ENCODE data around the gene TCF25.
"Not testable (repeated sequence)": the region's sequence is repeated elsewhere in the genome, so short reads cannot be mapped to it uniquely, and the experiment has no call there.

TCF25 gene

DNA sequence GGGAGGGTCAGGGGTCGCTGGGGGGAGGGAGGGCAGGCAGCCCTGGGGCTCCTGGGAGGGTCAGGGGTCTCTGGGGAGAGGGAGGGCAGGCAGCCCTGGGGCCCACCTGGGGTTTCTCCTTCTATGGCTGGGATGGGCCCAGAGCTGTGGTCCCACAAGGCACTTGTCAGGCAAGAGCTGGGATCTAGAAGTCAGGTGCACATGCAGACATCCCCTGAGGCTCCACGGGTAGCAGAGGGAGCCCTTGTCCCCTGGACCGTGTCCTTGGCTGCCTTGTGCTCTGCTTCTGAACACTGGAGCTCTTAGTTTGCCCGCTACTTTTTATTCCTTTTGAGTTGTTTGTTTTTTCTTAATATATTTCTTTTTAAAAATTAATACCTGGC lies 51.5 kb downstream of the TCF25 start:
- DNase-seq = no peak
- Histone ChIP-seq H3K9me3 (no peaks in the 10 kb centered on the region), H3K27me3 (peaks cover 0 to 95% of the 10 kb centered on the region in 2 donors), H3K4me1 (peaks cover 0 to 47% (median 42%) of the 10 kb centered on the region in 4 donors), H3K27ac (no peak overlapping the region), H3K4me3 (no peak overlapping the region), H3K36me3 (no peaks in the 10 kb centered on the region)
- TF ChIP-seq, protein P1, sequence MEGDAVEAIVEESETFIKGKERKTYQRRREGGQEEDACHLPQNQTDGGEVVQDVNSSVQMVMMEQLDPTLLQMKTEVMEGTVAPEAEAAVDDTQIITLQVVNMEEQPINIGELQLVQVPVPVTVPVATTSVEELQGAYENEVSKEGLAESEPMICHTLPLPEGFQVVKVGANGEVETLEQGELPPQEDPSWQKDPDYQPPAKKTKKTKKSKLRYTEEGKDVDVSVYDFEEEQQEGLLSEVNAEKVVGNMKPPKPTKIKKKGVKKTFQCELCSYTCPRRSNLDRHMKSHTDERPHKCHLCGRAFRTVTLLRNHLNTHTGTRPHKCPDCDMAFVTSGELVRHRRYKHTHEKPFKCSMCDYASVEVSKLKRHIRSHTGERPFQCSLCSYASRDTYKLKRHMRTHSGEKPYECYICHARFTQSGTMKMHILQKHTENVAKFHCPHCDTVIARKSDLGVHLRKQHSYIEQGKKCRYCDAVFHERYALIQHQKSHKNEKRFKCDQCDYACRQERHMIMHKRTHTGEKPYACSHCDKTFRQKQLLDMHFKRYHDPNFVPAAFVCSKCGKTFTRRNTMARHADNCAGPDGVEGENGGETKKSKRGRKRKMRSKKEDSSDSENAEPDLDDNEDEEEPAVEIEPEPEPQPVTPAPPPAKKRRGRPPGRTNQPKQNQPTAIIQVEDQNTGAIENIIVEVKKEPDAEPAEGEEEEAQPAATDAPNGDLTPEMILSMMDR (IDR thresholded peaks at IDR 0.05) = no peak
- intact Hi-C loops (cut with DNase I; ENCODE audit: low total_unique reads) = no loop called here

DNA sequence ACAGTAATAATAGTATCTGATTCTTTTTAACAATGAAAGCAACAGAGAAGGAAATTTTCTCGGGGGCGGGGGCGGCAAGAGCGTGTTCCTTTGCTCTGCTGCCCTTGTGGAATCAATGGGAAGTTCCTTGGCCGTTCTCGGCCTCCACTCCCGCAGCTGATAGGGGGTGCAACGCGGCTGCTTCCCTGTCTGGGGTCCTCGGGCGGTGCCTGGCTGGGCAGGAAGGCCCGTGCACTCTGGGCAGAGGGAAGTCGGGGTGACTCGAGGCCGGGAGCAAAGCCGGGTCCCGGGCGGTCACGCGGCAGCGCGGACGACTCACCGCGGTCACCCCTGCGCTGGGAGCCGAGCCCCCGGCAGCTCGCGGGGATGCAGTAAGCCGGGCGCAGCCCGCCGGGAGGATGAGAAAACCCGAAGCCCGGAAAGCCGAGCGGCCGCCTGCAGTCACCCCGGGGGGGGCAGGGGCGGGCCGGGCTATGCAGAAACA lies 52.2 kb downstream of the TCF25 start:
- intact Hi-C loops (cut with DNase I; ENCODE audit: low total_unique reads) = no loop called here
- H3K4me3 ChIP-seq = peak overlapping the region; percentile 31 to 47
- H3K36me3 ChIP-seq = no peaks in the 10 kb centered on the region
- DNase-seq = no peak
- no peak overlapping the region for H3K27ac ChIP-seq
- peaks cover 0 to 97% of the 10 kb centered on the region in 2 donors for H3K27me3 ChIP-seq
- H3K9me3 ChIP-seq = no peaks in the 10 kb centered on the region
- peaks cover 0 to 47% (median 42%) of the 10 kb centered on the region in 4 donors for H3K4me1 ChIP-seq
- TF ChIP-seq, protein P1 (IDR thresholded peaks at IDR 0.05) = no peak

DNA sequence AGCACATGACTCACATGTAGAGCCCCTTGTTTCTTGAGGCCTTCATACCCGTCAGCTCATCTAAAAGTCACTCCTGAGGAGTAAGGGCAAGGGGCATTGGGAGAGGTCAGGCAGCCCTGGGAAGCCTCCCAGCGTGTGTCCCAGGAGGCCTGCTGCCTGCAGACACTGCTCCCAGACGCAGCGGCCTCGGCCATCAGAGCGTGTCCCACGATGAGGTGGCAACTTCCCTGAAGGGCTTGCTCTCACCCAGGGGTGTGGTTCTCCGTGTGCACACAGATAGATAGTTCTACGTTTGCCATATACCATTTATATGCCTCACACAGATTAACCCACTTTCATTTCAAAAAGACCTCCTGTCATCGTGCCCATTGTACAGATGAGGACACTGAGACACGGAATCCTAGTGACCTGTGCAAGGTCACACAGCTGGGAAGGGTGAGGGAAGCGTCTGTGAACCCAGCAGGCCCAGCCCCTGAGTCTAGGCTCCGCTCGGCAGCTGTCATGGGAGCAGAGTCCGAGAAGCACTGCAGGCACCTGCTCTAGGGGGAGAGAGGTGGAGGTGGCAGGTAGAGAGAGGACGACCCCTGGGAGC lies 58.0 kb downstream of the TCF25 start:
- Histone ChIP-seq H3K36me3 (no peaks in the 10 kb centered on the region), H3K9me3 (no peaks in the 10 kb centered on the region), H3K27me3 (peaks cover 0 to 53% of the 10 kb centered on the region in 2 donors), H3K4me3 (no peak overlapping the region), H3K4me1 (peaks cover 0 to 3% (median 2%) of the 10 kb centered on the region in 4 donors), H3K27ac (no peak overlapping the region)
- intact Hi-C loops (cut with DNase I; ENCODE audit: low total_unique reads) = no loop called here
- TF ChIP-seq, protein P1 (IDR thresholded peaks at IDR 0.05) = no peak
- DNase-seq = no peak

DNA sequence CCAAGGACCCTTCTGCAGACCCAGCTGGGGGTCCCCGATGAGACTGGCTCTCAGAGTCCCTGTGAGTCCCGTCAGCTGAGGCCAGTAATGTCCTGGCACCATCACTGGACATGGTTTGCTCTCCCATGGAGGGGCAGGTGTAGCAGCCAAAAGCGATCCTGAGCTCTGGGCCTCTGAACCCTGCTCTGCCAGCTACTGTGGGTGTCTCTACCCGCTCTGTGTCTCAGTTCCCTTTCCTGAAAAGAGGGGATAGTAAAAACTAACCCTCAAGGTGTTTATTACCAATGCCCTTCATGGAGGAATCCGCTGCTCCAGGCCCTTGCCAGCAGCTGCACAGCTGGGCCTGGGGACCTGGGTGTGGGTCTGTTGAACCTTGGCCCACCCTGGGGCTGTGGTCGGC lies 58.6 kb downstream of the TCF25 start:
- no peaks in the 10 kb centered on the region for H3K4me1 ChIP-seq
- no peak overlapping the region for H3K4me3 ChIP-seq
- DNase-seq = no peak
- H3K27me3 ChIP-seq = peaks cover 0 to 53% of the 10 kb centered on the region in 2 donors
- H3K9me3 ChIP-seq = no peaks in the 10 kb centered on the region
- H3K36me3 ChIP-seq = no peaks in the 10 kb centered on the region
- H3K27ac ChIP-seq = no peak overlapping the region
- intact Hi-C loops (cut with DNase I; ENCODE audit: low total_unique reads) = no loop called here
- TF ChIP-seq, protein P1 (IDR thresholded peaks at IDR 0.05) = no peak

DNA sequence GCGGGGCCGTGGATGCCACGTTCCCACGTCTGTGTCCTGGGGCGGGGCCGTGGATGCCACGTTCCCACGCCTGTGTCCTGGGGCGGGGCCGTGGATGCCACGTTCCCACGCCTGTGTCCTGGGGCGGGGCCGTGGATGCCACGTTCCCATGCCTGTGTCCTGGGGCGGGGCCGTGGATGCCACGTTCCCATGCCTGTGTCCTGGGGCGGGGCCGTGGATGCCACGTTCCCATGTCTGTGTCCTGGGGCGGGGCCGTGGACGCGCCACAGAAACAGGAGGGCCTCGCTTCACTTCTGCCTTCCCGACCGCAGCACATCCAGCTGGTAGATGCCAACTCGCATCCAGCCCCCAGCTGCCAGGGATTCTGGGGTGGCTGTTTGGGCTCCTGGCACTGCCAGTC lies 60.6 kb downstream of the TCF25 start:
- H3K27ac ChIP-seq; H3K36me3 ChIP-seq; H3K4me1 ChIP-seq; H3K4me3 ChIP-seq; DNase-seq; H3K9me3 ChIP-seq; intact Hi-C loops (cut with DNase I; ENCODE audit: low total_unique reads): not testable (repeated sequence)
- peaks cover 0 to 43% of the 10 kb centered on the region in 2 donors for H3K27me3 ChIP-seq

DNA sequence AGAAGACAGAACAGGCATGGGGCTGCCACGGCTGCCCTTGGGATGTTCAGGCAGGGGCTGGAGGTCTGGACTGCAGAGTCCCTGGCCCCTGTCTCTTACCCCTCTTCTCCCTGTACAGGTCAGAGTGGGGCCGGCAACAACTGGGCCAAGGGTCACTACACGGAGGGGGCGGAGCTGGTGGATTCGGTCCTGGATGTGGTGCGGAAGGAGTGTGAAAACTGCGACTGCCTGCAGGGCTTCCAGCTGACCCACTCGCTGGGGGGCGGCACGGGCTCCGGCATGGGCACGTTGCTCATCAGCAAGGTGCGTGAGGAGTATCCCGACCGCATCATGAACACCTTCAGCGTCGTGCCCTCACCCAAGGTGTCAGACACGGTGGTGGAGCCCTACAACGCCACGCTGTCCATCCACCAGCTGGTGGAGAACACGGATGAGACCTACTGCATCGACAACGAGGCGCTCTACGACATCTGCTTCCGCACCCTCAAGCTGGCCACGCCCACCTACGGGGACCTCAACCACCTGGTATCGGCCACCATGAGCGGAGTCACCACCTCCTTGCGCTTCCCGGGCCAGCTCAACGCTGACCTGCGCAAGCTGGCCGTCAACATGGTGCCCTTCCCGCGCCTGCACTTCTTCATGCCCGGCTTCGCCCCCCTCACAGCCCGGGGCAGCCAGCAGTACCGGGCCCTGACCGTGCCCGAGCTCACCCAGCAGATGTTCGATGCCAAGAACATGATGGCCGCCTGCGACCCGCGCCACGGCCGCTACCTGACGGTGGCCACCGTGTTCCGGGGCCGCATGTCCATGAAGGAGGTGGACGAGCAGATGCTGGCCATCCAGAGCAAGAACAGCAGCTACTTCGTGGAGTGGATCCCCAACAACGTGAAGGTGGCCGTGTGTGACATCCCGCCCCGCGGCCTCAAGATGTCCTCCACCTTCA lies 61.5 kb downstream of the TCF25 start:
- H3K9me3 ChIP-seq = no peaks in the 10 kb centered on the region
- H3K27me3 ChIP-seq = peaks cover 0 to 38% of the 10 kb centered on the region in 2 donors
- H3K36me3 ChIP-seq = no peaks in the 10 kb centered on the region
- no peak overlapping the region for H3K4me3 ChIP-seq
- no peaks in the 10 kb centered on the region for H3K4me1 ChIP-seq
- no peak for DNase-seq
- no peak overlapping the region for H3K27ac ChIP-seq
- TF ChIP-seq, protein P1 (IDR thresholded peaks at IDR 0.05) = no peak
- intact Hi-C loops (cut with DNase I; ENCODE audit: low total_unique reads) = no loop called here

DNA sequence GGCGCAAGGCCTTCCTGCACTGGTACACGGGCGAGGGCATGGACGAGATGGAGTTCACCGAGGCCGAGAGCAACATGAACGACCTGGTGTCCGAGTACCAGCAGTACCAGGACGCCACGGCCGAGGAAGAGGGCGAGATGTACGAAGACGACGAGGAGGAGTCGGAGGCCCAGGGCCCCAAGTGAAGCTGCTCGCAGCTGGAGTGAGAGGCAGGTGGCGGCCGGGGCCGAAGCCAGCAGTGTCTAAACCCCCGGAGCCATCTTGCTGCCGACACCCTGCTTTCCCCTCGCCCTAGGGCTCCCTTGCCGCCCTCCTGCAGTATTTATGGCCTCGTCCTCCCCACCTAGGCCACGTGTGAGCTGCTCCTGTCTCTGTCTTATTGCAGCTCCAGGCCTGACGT lies 62.2 kb downstream of the TCF25 start:
- DNase-seq; H3K4me1 ChIP-seq; H3K9me3 ChIP-seq; H3K4me3 ChIP-seq; intact Hi-C loops (cut with DNase I; ENCODE audit: low total_unique reads); H3K36me3 ChIP-seq; H3K27ac ChIP-seq: not testable (repeated sequence)
- peaks cover 0 to 31% of the 10 kb centered on the region in 2 donors for H3K27me3 ChIP-seq

Data from tibial artery (tissue), 4 donors.